HepG2 (cell line): Measurements from ENCODE around the gene TCAIM. TPM values are rescaled to one million over a fixed set of nuclear protein-coding genes. Genes with fewer than 3 reads are reported as not detected.

Experiments used
- ATAC-seq: fragments of 200-7000 bp; cut with Tn5 transposase; 3 replicates; pipeline ENCODE4 v1.9.1; 2020; ENCODE audit warnings: mild to moderate bottlenecking, moderate library complexity
- BruUV-seq: library from RNA; stranded (reverse); fragments of 400-500 nt; replicated peaks from 2 replicates; lab custom pipeline; 2021; lab: Mats Ljungman, UMichigan
- CTCF ChIA-PET: fragments of 300-600 bp; formaldehyde crosslinking; extraction: SDS; loops from one replicate; lab custom pipeline; 2021; ENCODE audit warnings: low total read pairs, inconsistent platforms, low intra/inter-chr PET ratio; lab: Yijun Ruan, JAX
- POLR2A ChIA-PET: fragments of 350-600 bp; sonication (Branson Sonifier 250); formaldehyde crosslinking; loops from one replicate; lab custom pipeline; 2020; ENCODE audit warnings: antibody characterized with exemption, inconsistent platforms; lab: Yijun Ruan, JAX
- DNase-seq: peaks from one replicate; pipeline ENCODE4 v3.0.0-alpha.2; 2015; ENCODE audit warnings: low spot score
- FAIRE-seq: peaks from 3 replicates; lab custom pipeline; 2011; peaks lifted over from hg19 to GRCh38; lab: Jason Lieb, UNC
- H2AFZ ChIP-seq: one replicate; pipeline ENCODE4 v1.6.1; 2011; ENCODE audit warnings: low read length, inconsistent platforms
- H3K27ac ChIP-seq: fragments of 300-600 bp; 3 replicates; pipeline ENCODE4 v1.8.0; 2011; ENCODE audit warnings: mixed run types, mild to moderate bottlenecking, mixed read lengths, low read length, inconsistent platforms; ENCODE audit not compliant: insufficient read depth; ENCODE audit errors: extremely low read length
- H3K27me3 ChIP-seq, 2 experiments: fragments of 200-600 bp in 1 of 2; 2 replicates in 1 of 2; 3 replicates in 1 of 2; pipeline versions ENCODE4 v1.6.0 to v1.8.0; 2011; ENCODE audit warnings: low read length in 2 of 2, mild to moderate bottlenecking in 2 of 2, moderate library complexity in 2 of 2, inconsistent platforms in 1 of 2; ENCODE audit not compliant: insufficient read depth in 2 of 2, control insufficient read depth in 1 of 2
- H3K36me3 ChIP-seq, 2 experiments: fragments of 200-600 bp in 1 of 2; replicated peaks in 1 of 2; 2 replicates in 1 of 2; 3 replicates in 1 of 2; pipeline versions ENCODE4 v1.5.1 to v1.8.0; 2011; ENCODE audit warnings: low read length in 2 of 2, inconsistent platforms in 1 of 2; ENCODE audit not compliant: insufficient read depth in 2 of 2, control insufficient read depth in 1 of 2
- H3K4me1 ChIP-seq: 2 replicates; pipeline ENCODE4 v1.5.1; 2012; ENCODE audit warnings: low read length, inconsistent platforms; ENCODE audit not compliant: insufficient read depth
- H3K4me2 ChIP-seq: 2 replicates; pipeline ENCODE4 v1.6.0; 2011; ENCODE audit warnings: low read depth, low read length, inconsistent platforms
- H3K4me3 ChIP-seq, 3 experiments: fragments of 200-600 bp in 1 of 3; sonication (generic), shearing (Covaris generic) in 1 of 3; replicated peaks in 1 of 3; 2 replicates each; pipeline ENCODE4 v1.5.1; 2011 to 2016; ENCODE audit warnings: low read length in 3 of 3, inconsistent platforms in 2 of 3, low read depth in 2 of 3, mild to moderate bottlenecking in 2 of 3, control low read depth in 1 of 3, mixed read lengths in 1 of 3; ENCODE audit not compliant: insufficient read depth in 1 of 3
- H3K79me2 ChIP-seq: one replicate; pipeline ENCODE4 v1.6.1; 2011; ENCODE audit warnings: low read length, inconsistent platforms; ENCODE audit not compliant: insufficient read depth
- H3K9ac ChIP-seq: 2 replicates; pipeline ENCODE4 v1.6.0; 2011; ENCODE audit warnings: mild to moderate bottlenecking, low read depth, low read length, inconsistent platforms; ENCODE audit not compliant: insufficient read depth
- H3K9me3 ChIP-seq: 2 replicates; pipeline ENCODE4 v1.5.1; 2012; ENCODE audit warnings: mild to moderate bottlenecking, low read length
- H4K20me1 ChIP-seq: 2 replicates; pipeline ENCODE4 v1.6.0; 2011; ENCODE audit warnings: inconsistent platforms, mild to moderate bottlenecking, low read length, moderate library complexity; ENCODE audit not compliant: insufficient read depth
- ARID3A ChIP-seq: IDR thresholded peaks from 2 replicates; pipeline ENCODE4 v1.6.1; 2012; ENCODE audit warnings: low read depth, low read length, improper control_type of control experiment
- CREB1 ChIP-seq, 2 experiments: fragments of 450-650 bp in 1 of 2; IDR thresholded peaks; 2 replicates each; pipeline ENCODE4 v1.6.1; 2016 to 2017; ENCODE audit warnings: control low read depth in 1 of 2, mild to moderate bottlenecking in 1 of 2, missing compliant biosample characterization in 1 of 2, missing genetic modification characterization in 1 of 2
- CTCF ChIP-seq: sonication (generic); formaldehyde crosslinking; IDR thresholded peaks from 2 replicates; pipeline ENCODE4 v1.5.0; 2020; ENCODE audit warnings: mild to moderate bottlenecking, missing genetic modification reagents, moderate library complexity
- MIXL1 ChIP-seq: IDR thresholded peaks from 2 replicates; pipeline ENCODE4 v1.6.1; 2016
- PAF1 ChIP-seq: IDR thresholded peaks from 2 replicates; pipeline ENCODE4 v1.6.1; 2016; ENCODE audit warnings: missing genetic modification reagents, missing compliant biosample characterization
- RAD21 ChIP-seq: fragments of 450-650 bp; formaldehyde crosslinking; IDR thresholded peaks from 2 replicates; pipeline ENCODE4 v1.5.0; 2020; ENCODE audit warnings: mild to moderate bottlenecking
- SMC3 ChIP-seq: IDR thresholded peaks from 2 replicates; pipeline ENCODE4 v1.6.1; 2011; ENCODE audit warnings: low read length, improper control_type of control experiment
- SMYD3 ChIP-seq: sonication (generic); formaldehyde crosslinking; IDR thresholded peaks from 2 replicates; pipeline ENCODE4 v1.8.1; 2023; ENCODE audit warnings: mild to moderate bottlenecking, missing genetic modification reagents
- STAG1 ChIP-seq: sonication (generic); formaldehyde crosslinking; IDR thresholded peaks from 2 replicates; pipeline ENCODE4 v1.4.0; 2020; ENCODE audit warnings: missing genetic modification reagents
- THRA ChIP-seq: sonication (generic); formaldehyde crosslinking; IDR thresholded peaks from 2 replicates; pipeline ENCODE4 v1.4.0; 2020; ENCODE audit warnings: missing genetic modification reagents, borderline replicate concordance
- WGBS: methylation state at CpG from one replicate; pipeline ENCODE4 v1.1.6; 2017; ENCODE audit warnings: low lambda C conversion rate; 5-methylcytosine and 5-hydroxymethylcytosine counted together
- in situ Hi-C: cut with HindIII; loops from 2 replicates; pipeline ENCODE4 v1.10.0; 2017; ENCODE audit warnings: low pct_unique_long_range_greater_than_20kb; ENCODE audit not compliant: extremely low pct_ligation_motif_present
- intact Hi-C: fragments of 100-400 bp; cut with micrococcal nuclease; formaldehyde crosslinking; loops from one replicate; pipeline ENCODE4 v1.10.0; 2022; ENCODE audit not compliant: unreplicated experiment
- polyA plus RNA-seq, 8 experiments: library from polyadenylated mRNA; depleted of rRNA in 3 of 8; stranded (reverse) in 7 of 8; unstranded in 1 of 8; fragments of >200 nt; fragmentation: Illumina TruSeq in 4 of 8; extraction: Trizol in 4 of 8; gene quantifications; 2 replicates each; pipeline versions ENCODE4 v1.2.1 to v1.2.3, GENCODE V29; 2011 to 2016; ENCODE audit warnings: low read depth in 4 of 8, missing spikeins in 1 of 8, mixed read lengths in 1 of 8; ENCODE audit not compliant: insufficient read depth in 1 of 8
- total RNA-seq, 5 experiments: library from RNA; depleted of rRNA; stranded (reverse); fragments of >200 nt; fragmentation: Illumina TruSeq; extraction: Trizol; gene quantifications; 2 replicates each; pipeline ENCODE4 v1.2.3, GENCODE V29; 2016; ENCODE audit warnings: low read depth in 1 of 5
- TF ChIP-seq, protein P1 (sequence below): sonication (generic); formaldehyde crosslinking; IDR thresholded peaks from 2 replicates; pipeline ENCODE4 v1.9.0; 2022; ENCODE audit warnings: low read depth, missing genetic modification reagents

Gene TCAIM
- total and polyA plus RNA-seq, 2 of the 13 experiments (the other 11 are each of a cell fraction or from before 2014, with no cell fraction given) = 16.9 to 22.6 TPM

DNA sequence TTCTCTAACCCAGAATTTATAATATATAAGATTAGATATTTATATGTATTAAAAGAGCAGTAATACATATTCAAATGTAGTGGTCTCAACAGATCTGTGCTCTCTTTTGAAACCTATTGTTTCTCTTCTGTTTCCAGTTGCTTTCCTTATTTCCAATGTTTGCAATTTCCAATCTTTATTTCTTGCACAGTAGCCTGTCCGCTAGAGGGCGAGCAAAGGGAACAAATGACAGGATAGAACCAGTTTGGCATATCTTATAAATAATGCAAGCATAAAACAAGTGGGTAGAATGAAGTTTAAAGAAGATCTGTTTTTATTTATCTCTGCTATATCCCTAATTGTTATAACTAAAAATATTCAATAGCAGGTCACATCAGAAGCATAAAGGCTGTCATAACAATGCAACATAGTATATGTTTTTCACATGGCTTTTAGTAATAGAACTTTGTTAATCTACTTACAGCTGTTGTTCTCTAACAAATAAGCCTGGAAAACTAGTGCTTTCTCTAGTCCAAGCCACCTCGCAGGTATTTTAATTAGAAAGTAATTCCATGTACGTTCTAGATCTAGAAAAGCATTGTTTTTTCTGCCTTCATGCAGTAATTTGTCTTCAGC is 15.1 kb upstream of the TCAIM start:
- ATAC-seq = no peak
- Histone ChIP-seq H3K9me3 (no peaks in the 10 kb centered on the region), H3K4me3 (no peak overlapping the region), H4K20me1 (no peaks in the 10 kb centered on the region), H3K9ac (no peak overlapping the region), H3K27me3 (no peaks in the 10 kb centered on the region; a peak in 1 of 5 replicates), H3K36me3 (no peaks in the 10 kb centered on the region), H3K4me2 (no peak overlapping the region), H3K4me1 (peaks cover 22% of the 10 kb centered on the region), H3K27ac (no peak overlapping the region), H3K79me2 (no peaks in the 10 kb centered on the region), H2AFZ (no peak overlapping the region)
- TF ChIP-seq PAF1 = no peak
- peak; percentile 90 for TF ChIP-seq STAG1
- TF ChIP-seq CTCF (CRISPR knock-in tag) = peak; percentile 83
- TF ChIP-seq SMYD3 (CRISPR knock-in tag) = peak; percentile 60; the same call in 1 of the 2 replicates
- peak; percentile 71; the same call in 1 of the 2 replicates for TF ChIP-seq RAD21
- no peak for TF ChIP-seq CREB1 (IDR thresholded peaks at IDR 0.05)
- TF ChIP-seq CREB1 (CRISPR knock-in tag; IDR thresholded peaks at IDR 0.05) = peak; percentile 35; the same call in 1 of the 2 replicates
- TF ChIP-seq ARID3A = peak; percentile 75
- 0 out of 2 replicates have a peak, but pooled peaks have one; percentile 31 for TF ChIP-seq MIXL1
- TF ChIP-seq THRA (CRISPR knock-in tag) = 0 out of 2 replicates have a peak, but pooled peaks have one; percentile 28
- TF ChIP-seq, protein P1, sequence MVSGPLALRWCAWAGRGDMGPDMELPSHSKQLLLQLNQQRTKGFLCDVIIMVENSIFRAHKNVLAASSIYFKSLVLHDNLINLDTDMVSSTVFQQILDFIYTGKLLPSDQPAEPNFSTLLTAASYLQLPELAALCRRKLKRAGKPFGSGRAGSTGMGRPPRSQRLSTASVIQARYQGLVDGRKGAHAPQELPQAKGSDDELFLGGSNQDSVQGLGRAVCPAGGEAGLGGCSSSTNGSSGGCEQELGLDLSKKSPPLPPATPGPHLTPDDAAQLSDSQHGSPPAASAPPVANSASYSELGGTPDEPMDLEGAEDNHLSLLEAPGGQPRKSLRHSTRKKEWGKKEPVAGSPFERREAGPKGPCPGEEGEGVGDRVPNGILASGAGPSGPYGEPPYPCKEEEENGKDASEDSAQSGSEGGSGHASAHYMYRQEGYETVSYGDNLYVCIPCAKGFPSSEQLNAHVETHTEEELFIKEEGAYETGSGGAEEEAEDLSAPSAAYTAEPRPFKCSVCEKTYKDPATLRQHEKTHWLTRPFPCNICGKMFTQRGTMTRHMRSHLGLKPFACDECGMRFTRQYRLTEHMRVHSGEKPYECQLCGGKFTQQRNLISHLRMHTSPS (CRISPR knock-in tag) = no peak
- peak; percentile 80 for TF ChIP-seq SMC3
- intact Hi-C loops (loop anchor here (2.0 to 5.0 kb wide), 5 partner anchors 94 to 209 kb away; partner anchors contain the start of gene ZNF445), in situ Hi-C loops (loop anchor here (10.0 kb wide), 1 partner anchor 111 kb away; no protein-coding TSS in a partner anchor)
- BruUV-seq = no TSS peak
- 3% methylated on average over 4 of the region's 4 CpGs for WGBS
- FAIRE-seq = no peak
- CTCF ChIA-PET = no interaction called here
- peak; percentile 55 for DNase-seq
- POLR2A ChIA-PET = interaction anchor here (0.9 to 1.9 kb wide), 2 partner anchors 14 to 116 kb away, joined by 4 to 6 read pairs; no protein-coding TSS in a partner anchor
